ENCODE measurements around the gene TOR1A. TPM values are rescaled to one million over a fixed set of nuclear protein-coding genes. Genes with fewer than 3 reads are reported as not detected.
"Not testable (repeated sequence)": the region's sequence is repeated elsewhere in the genome, so short reads cannot be mapped to it uniquely, and the experiment has no call there.

TOR1A gene
- total and polyA plus RNA-seq, 2 experiments from 2014 or later: 73.6 to 101 TPM

- no peak overlapping the region for H3K4me3 ChIP-seq
- H3K9me2 ChIP-seq (ENCODE audit: insufficient read depth): no peaks in the 10 kb centered on the region
- no peak overlapping the region for H3K27ac ChIP-seq
- H3K27me3 ChIP-seq (replicated peaks; ENCODE audit: insufficient read depth): peaks cover 3% of the 10 kb centered on the region; the same call in 1 of the 2 replicates
- no peak overlapping the region for H2AFZ ChIP-seq
- no peak for DNase-seq
- H3K9me3 ChIP-seq (ENCODE audit: low read depth): no peaks in the 10 kb centered on the region
- H3K9ac ChIP-seq: no peak overlapping the region
- H3F3A ChIP-seq (ENCODE audit: insufficient read depth): no peaks in the 10 kb centered on the region
- WGBS, 2 experiments (ENCODE audit: low coverage in 1 of 2, low lambda C conversion rate in 2 of 2, missing lambda C conversion rate in 2 of 2): 50 to 57% methylated on average over 6 of the region's 6 CpGs
- H3K79me2 ChIP-seq (ENCODE audit: insufficient read depth): peaks cover 5% of the 10 kb centered on the region
- no peaks in the 10 kb centered on the region for H4K20me1 ChIP-seq (ENCODE audit: insufficient read depth)
- in situ Hi-C loops (cut with MboI): no loop called here
- no peak for TF ChIP-seq EZH2phosphoT487 (IDR thresholded peaks at IDR 0.05; ENCODE audit: insufficient read depth, low read depth)
- TF ChIP-seq EZH2 (IDR thresholded peaks at IDR 0.05; ENCODE audit: insufficient read depth, poor library complexity, severe bottlenecking): no peak
- H3K36me3 ChIP-seq (ENCODE audit: low read depth): no peaks in the 10 kb centered on the region
- no peak overlapping the region for H3K4me2 ChIP-seq (ENCODE audit: unreplicated experiment)
- H3K4me1 ChIP-seq (ENCODE audit: insufficient read depth): peaks cover under 1% of the 10 kb centered on the region; the same call in 1 of the 2 replicates
Observed at GRCh38 chr9:129798973-129799372, 25.0 kb downstream of the TOR1A start.

GRCh38 chr9:129796029-129796428 lies 27.9 kb downstream of the TOR1A start:
- H3K4me3 ChIP-seq; in situ Hi-C loops (cut with MboI): not testable (repeated sequence)

GRCh38 chr9:129794549-129794948 lies 29.4 kb downstream of the TOR1A start:
- H4K20me1 ChIP-seq (ENCODE audit: insufficient read depth): no peaks in the 10 kb centered on the region
- no peak overlapping the region for H3K4me3 ChIP-seq
- no peak for TF ChIP-seq EZH2 (IDR thresholded peaks at IDR 0.05; ENCODE audit: insufficient read depth, poor library complexity, severe bottlenecking)
- no peak for TF ChIP-seq EZH2phosphoT487 (IDR thresholded peaks at IDR 0.05; ENCODE audit: insufficient read depth, low read depth)
- no peak overlapping the region for H3K4me2 ChIP-seq (ENCODE audit: unreplicated experiment)
- DNase-seq: no peak
- in situ Hi-C loops (cut with MboI): no loop called here
- H3K27ac ChIP-seq: no peak overlapping the region
- no peak overlapping the region for H2AFZ ChIP-seq
- H3K9ac ChIP-seq: no peak overlapping the region
- H3K4me1 ChIP-seq (ENCODE audit: insufficient read depth): no peaks in the 10 kb centered on the region
- H3K79me2 ChIP-seq (ENCODE audit: insufficient read depth): no peaks in the 10 kb centered on the region
- no peaks in the 10 kb centered on the region for H3K36me3 ChIP-seq (ENCODE audit: low read depth)
- 79 to 83% methylated on average over 8 of the region's 8 CpGs for WGBS, 2 experiments (ENCODE audit: low coverage in 1 of 2, low lambda C conversion rate in 2 of 2, missing lambda C conversion rate in 2 of 2)
- no peaks in the 10 kb centered on the region for H3K9me3 ChIP-seq (ENCODE audit: low read depth)
- H3F3A ChIP-seq (ENCODE audit: insufficient read depth): no peaks in the 10 kb centered on the region
- H3K27me3 ChIP-seq (replicated peaks; ENCODE audit: insufficient read depth): peaks cover 3% of the 10 kb centered on the region; the same call in 1 of the 2 replicates
- no peaks in the 10 kb centered on the region for H3K9me2 ChIP-seq (ENCODE audit: insufficient read depth)

More at GRCh38 chr9:129796029-129796428, 27.9 kb downstream of the TOR1A start:
- 91 to 96% methylated on average over 2 of the region's 2 CpGs for WGBS, 2 experiments (ENCODE audit: low coverage in 1 of 2, low lambda C conversion rate in 2 of 2, missing lambda C conversion rate in 2 of 2)
- not testable (repeated sequence) for H4K20me1 ChIP-seq (ENCODE audit: insufficient read depth); H3K9me3 ChIP-seq (ENCODE audit: low read depth); H3K27ac ChIP-seq; H3K27me3 ChIP-seq (replicated peaks; ENCODE audit: insufficient read depth); H2AFZ ChIP-seq; H3K4me1 ChIP-seq (ENCODE audit: insufficient read depth); H3K36me3 ChIP-seq (ENCODE audit: low read depth); H3K9ac ChIP-seq; H3K79me2 ChIP-seq (ENCODE audit: insufficient read depth); H3K9me2 ChIP-seq (ENCODE audit: insufficient read depth); H3K4me2 ChIP-seq (ENCODE audit: unreplicated experiment); DNase-seq; H3F3A ChIP-seq (ENCODE audit: insufficient read depth)

GRCh38 chr9:129786481-129786880 lies 37.5 kb downstream of the TOR1A start:
- in situ Hi-C loops (cut with MboI): loop anchor here (5.0 to 10.0 kb wide), 2 partner anchors 144 to 652 kb away; partner anchors contain the start of gene ASB6
- Histone ChIP-seq H3F3A (ENCODE audit: insufficient read depth) (peaks cover 20% of the 10 kb centered on the region), H3K79me2 (ENCODE audit: insufficient read depth) (no peaks in the 10 kb centered on the region), H3K9me3 (ENCODE audit: low read depth) (no peaks in the 10 kb centered on the region), H3K27ac (no peak overlapping the region), H2AFZ (no peak overlapping the region), H3K27me3 (replicated peaks; ENCODE audit: insufficient read depth) (no peaks in the 10 kb centered on the region), H3K9ac (no peak overlapping the region), H3K36me3 (ENCODE audit: low read depth) (no peaks in the 10 kb centered on the region), H3K4me1 (ENCODE audit: insufficient read depth) (peaks cover 18% of the 10 kb centered on the region), H3K9me2 (ENCODE audit: insufficient read depth) (no peaks in the 10 kb centered on the region), H3K4me3 (no peak overlapping the region), H4K20me1 (ENCODE audit: insufficient read depth) (no peaks in the 10 kb centered on the region), H3K4me2 (ENCODE audit: unreplicated experiment) (no peak overlapping the region)
- TF ChIP-seq EZH2 (IDR thresholded peaks at IDR 0.05; ENCODE audit: insufficient read depth, poor library complexity, severe bottlenecking) (no peak), EZH2phosphoT487 (IDR thresholded peaks at IDR 0.05; ENCODE audit: insufficient read depth, low read depth) (no peak)
- DNase-seq: no peak
- 94 to 97% methylated on average over 10 of the region's 10 CpGs for WGBS, 2 experiments (ENCODE audit: low coverage in 1 of 2, low lambda C conversion rate in 2 of 2, missing lambda C conversion rate in 2 of 2)

- Histone ChIP-seq H2AFZ (no peak overlapping the region), H3F3A (ENCODE audit: insufficient read depth) (peaks cover 20% of the 10 kb centered on the region), H3K79me2 (ENCODE audit: insufficient read depth) (no peaks in the 10 kb centered on the region), H3K27ac (peak overlapping the region; percentile 52), H3K9me3 (ENCODE audit: low read depth) (no peaks in the 10 kb centered on the region), H3K4me2 (ENCODE audit: unreplicated experiment) (no peak overlapping the region), H4K20me1 (ENCODE audit: insufficient read depth) (no peaks in the 10 kb centered on the region), H3K27me3 (replicated peaks; ENCODE audit: insufficient read depth) (no peaks in the 10 kb centered on the region), H3K36me3 (ENCODE audit: low read depth) (no peaks in the 10 kb centered on the region), H3K4me1 (ENCODE audit: insufficient read depth) (peaks cover 18% of the 10 kb centered on the region), H3K9ac (no peak overlapping the region), H3K4me3 (no peak overlapping the region), H3K9me2 (ENCODE audit: insufficient read depth) (no peaks in the 10 kb centered on the region)
- peak; percentile 65 for DNase-seq
- in situ Hi-C loops (cut with MboI): loop anchor here (5.0 to 10.0 kb wide), 2 partner anchors 144 to 651 kb away; partner anchors contain the start of gene ASB6
- WGBS, 2 experiments (ENCODE audit: low coverage in 1 of 2, low lambda C conversion rate in 2 of 2, missing lambda C conversion rate in 2 of 2): 17 to 18% methylated on average over 1 of the region's 1 CpG
- TF ChIP-seq EZH2phosphoT487 (IDR thresholded peaks at IDR 0.05; ENCODE audit: insufficient read depth, low read depth) (no peak), EZH2 (IDR thresholded peaks at IDR 0.05; ENCODE audit: insufficient read depth, poor library complexity, severe bottlenecking) (no peak)
Observed at GRCh38 chr9:129785866-129786265, 38.1 kb downstream of the TOR1A start.

DNA sequence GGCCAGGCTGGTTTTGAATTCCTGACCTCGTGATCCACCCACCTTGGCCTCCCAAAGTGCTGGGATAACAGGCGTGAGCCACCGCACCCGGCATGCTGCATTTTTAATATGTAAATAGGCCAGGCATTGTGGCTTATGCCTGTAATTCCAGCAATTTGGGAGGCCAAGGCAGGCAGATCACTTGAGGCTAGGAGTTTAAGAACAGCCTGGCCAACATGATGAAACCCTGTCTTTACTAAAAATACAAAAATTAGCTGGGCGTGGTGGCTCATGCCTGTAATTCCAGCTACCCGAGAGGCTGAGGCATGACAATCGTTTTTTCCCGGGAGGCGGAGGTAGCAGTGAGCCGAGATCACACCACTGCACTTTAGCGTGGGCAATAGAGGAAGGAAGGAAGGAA lies 39.0 kb downstream of the TOR1A start:
- in situ Hi-C loops (cut with MboI): loop anchor here (5.0 to 10.0 kb wide), 3 partner anchors 48 to 650 kb away; partner anchors contain the start of gene ASB6
- Histone ChIP-seq H3K27ac (peak overlapping the region; percentile 52), H3K9ac (0 out of 2 replicates have a peak overlapping the region, but pooled peaks have one; percentile 9), H2AFZ (peak overlapping the region; percentile 19; the same call in 1 of the 2 replicates), H3K4me1 (ENCODE audit: insufficient read depth) (peaks cover 18% of the 10 kb centered on the region), H3F3A (ENCODE audit: insufficient read depth) (peaks cover 20% of the 10 kb centered on the region)
- H3K36me3 ChIP-seq (ENCODE audit: low read depth); H4K20me1 ChIP-seq (ENCODE audit: insufficient read depth); H3K9me2 ChIP-seq (ENCODE audit: insufficient read depth); H3K4me2 ChIP-seq (ENCODE audit: unreplicated experiment); H3K4me3 ChIP-seq; H3K27me3 ChIP-seq (replicated peaks; ENCODE audit: insufficient read depth); H3K9me3 ChIP-seq (ENCODE audit: low read depth); H3K79me2 ChIP-seq (ENCODE audit: insufficient read depth): not testable (repeated sequence)
- 23 to 28% methylated on average over 11 of the region's 11 CpGs for WGBS, 2 experiments (ENCODE audit: low coverage in 1 of 2, low lambda C conversion rate in 2 of 2, missing lambda C conversion rate in 2 of 2)
- DNase-seq: peak; percentile 30
